DOHH2 (cell line): ENCODE results near the gene SYNGR1.

Experiments used
- EZH2phosphoT487 ChIP-seq: fragments of 200-600 bp; sonication (generic); IDR thresholded peaks from 2 replicates; pipeline ENCODE4 v1.6.1; 2017; ENCODE audit warnings: borderline replicate concordance, mild to moderate bottlenecking, antibody characterized with exemption, low read length, moderate library complexity, mixed read lengths
- TF ChIP-seq, protein P1 (sequence below): fragments of 200-600 bp; sonication (generic); IDR thresholded peaks from one replicate; pipeline ENCODE4 v1.5.1; 2014; ENCODE audit warnings: antibody characterized with exemption, mild to moderate bottlenecking, low read depth, low read length; ENCODE audit not compliant: poor library complexity, severe bottlenecking

DNA sequence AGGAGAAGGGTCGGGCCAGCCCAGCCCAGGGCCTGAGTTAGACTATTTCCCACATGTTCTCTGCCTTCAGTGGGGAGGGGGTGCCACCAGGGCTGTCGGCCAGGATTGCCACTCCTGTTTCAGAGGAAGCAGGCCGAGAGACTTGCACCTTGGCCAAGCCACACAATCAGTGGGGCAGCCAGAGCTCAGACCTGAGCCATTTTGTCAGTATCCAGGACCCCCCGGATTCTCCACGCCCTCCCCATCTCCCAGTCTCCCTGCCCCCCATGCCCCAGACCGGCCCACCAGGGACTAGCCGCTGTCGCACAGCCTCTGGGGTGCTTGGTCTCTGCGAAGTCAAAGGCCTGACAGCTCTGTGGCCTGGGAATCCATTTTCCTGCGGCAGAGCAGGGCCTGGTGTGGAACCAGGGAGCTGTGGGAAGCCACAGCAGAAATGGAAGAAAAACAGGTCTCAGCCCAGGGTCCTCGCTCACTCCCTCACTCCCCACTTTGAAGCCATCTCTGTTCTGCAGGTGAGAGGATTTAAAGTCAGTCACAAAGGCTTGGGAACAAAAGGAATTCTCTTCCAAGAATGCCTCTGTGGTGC is 81.5 kb downstream of the SYNGR1 start:
- TF ChIP-seq, protein P1, sequence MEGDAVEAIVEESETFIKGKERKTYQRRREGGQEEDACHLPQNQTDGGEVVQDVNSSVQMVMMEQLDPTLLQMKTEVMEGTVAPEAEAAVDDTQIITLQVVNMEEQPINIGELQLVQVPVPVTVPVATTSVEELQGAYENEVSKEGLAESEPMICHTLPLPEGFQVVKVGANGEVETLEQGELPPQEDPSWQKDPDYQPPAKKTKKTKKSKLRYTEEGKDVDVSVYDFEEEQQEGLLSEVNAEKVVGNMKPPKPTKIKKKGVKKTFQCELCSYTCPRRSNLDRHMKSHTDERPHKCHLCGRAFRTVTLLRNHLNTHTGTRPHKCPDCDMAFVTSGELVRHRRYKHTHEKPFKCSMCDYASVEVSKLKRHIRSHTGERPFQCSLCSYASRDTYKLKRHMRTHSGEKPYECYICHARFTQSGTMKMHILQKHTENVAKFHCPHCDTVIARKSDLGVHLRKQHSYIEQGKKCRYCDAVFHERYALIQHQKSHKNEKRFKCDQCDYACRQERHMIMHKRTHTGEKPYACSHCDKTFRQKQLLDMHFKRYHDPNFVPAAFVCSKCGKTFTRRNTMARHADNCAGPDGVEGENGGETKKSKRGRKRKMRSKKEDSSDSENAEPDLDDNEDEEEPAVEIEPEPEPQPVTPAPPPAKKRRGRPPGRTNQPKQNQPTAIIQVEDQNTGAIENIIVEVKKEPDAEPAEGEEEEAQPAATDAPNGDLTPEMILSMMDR = no peak
- no peak for TF ChIP-seq EZH2phosphoT487
